AG04449 (cell line): ENCODE results near the gene DDX3X.

Experiments used
- CTCF ChIA-PET: fragments of 350-600 bp; formaldehyde crosslinking; extraction: SDS; loops from one replicate; lab custom pipeline; 2021; ENCODE audit warnings: antibody characterized with exemption; lab: Yijun Ruan, JAX
- POLR2A ChIA-PET: fragments of 400-600, 350-600 bp; formaldehyde crosslinking; extraction: SDS; loops from one replicate; lab custom pipeline; 2020; ENCODE audit warnings: antibody characterized with exemption, inconsistent platforms; lab: Yijun Ruan, JAX
- DNase-seq: peaks from one replicate; pipeline ENCODE4 v3.0.0-alpha.2; 2010; ENCODE audit warnings: low read depth, low spot score
- H3K4me3 ChIP-seq: 2 replicates; pipeline ENCODE4 v1.5.1; 2011; ENCODE audit warnings: low read depth, mild to moderate bottlenecking, control low read depth, low read length
- CTCF ChIP-seq: IDR thresholded peaks from one replicate; pipeline ENCODE4 v1.5.1; 2011; ENCODE audit warnings: mild to moderate bottlenecking, moderate library complexity, low read length, control low read depth, inconsistent platforms; ENCODE audit not compliant: insufficient read depth; ENCODE audit errors: missing control alignments

Gene DDX3X

DNA sequence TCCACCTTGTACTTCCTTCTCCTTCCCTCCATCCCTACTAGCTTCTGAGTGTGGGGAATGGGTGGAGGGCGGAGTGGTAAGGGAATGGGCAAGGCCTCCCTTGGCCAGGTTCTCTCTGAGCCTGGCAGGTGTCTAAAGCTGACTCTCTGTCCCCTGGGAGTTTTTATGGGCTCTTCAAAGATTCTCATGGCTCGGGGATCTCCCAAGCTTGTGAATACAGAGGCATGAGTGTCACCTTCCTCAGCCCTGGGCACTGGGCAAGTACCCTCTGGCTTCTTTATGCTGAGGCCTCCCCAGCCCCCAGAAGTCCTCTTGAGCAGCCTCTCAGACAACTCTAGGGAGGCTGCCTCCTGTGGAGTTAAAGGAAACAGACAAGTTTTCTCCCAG is 32.5 kb upstream of the DDX3X start:
- no peak overlapping the region for H3K4me3 ChIP-seq
- POLR2A ChIA-PET: no interaction called here
- TF ChIP-seq CTCF: no peak
- CTCF ChIA-PET: no interaction called here
- DNase-seq: no peak

DNA sequence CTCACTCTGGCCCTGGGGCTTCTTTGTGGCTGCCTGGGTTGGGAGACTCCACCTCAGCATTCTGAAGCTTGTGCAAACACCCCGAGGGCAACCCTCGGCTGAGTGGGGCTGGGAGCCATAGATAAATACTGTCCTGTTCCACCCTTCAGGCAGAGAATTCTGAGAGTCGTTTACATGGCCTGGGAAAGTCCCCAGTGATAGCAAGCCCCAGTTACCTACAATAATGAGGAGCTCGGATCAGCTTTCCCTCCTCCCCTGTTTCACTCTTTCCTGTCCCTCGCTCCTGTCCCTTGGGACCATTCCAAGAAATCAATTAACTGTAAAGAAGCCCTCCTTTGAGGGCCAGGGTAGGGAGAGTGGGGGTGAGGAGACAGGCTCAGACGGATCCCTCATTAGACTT is 31.6 kb upstream of the DDX3X start:
- ChIA-PET POLR2A (interaction anchor here (1.1 kb wide), 1 partner anchor 31 kb away, joined by 3 read pairs; no protein-coding TSS in a partner anchor), CTCF (no interaction called here)
- DNase-seq: no peak
- no peak for TF ChIP-seq CTCF
- H3K4me3 ChIP-seq: no peak overlapping the region

DNA sequence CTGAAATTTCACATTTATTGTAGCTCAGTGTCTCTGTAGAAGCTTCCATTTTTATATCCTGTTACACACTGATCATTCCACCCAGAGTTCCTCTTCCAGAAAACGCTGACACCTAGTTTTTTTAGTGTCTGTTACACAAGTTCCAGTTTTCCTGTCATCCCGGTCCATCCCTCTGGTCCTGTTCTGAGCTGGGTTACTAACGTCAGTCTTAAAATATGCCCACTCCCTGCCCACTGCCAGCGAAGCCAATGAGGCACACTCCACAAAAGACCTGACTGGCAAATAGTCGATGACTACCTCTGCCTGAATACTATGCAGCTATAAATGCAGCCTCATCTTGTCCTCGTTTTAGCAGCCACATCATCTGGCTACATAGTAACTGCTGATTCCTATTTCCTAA is 30.9 kb upstream of the DDX3X start:
- no peak for TF ChIP-seq CTCF
- no peak for DNase-seq
- ChIA-PET POLR2A (interaction anchor here (1.1 kb wide), 1 partner anchor 31 kb away, joined by 3 read pairs; no protein-coding TSS in a partner anchor), CTCF (no interaction called here)
- H3K4me3 ChIP-seq: no peak overlapping the region

GRCh38 chrX:41304178-41304577 is 29.8 kb upstream of the DDX3X start:
- POLR2A ChIA-PET: no interaction called here

GRCh38 chrX:41308884-41309647 is 24.9 kb upstream of the DDX3X start:
- no peak for DNase-seq
- TF ChIP-seq CTCF: no peak
- no peak overlapping the region for H3K4me3 ChIP-seq
- CTCF ChIA-PET: no interaction called here
- POLR2A ChIA-PET: no interaction called here

More at GRCh38 chrX:41304178-41304577, 29.8 kb upstream of the DDX3X start:
- H3K4me3 ChIP-seq: no peak overlapping the region
- DNase-seq: no peak
- CTCF ChIA-PET: no interaction called here
- TF ChIP-seq CTCF: no peak

GRCh38 chrX:41312786-41313185 is 21.2 kb upstream of the DDX3X start:
- H3K4me3 ChIP-seq: no peak overlapping the region
- POLR2A ChIA-PET: no interaction called here
- no peak for DNase-seq
- CTCF ChIA-PET: interaction anchor here (0.6 kb wide), 1 partner anchor 28 kb away, joined by 3 read pairs; no protein-coding TSS in a partner anchor
- no peak for TF ChIP-seq CTCF
